ENCODE data around the gene SERINC2.

The SERINC2 gene

GRCh38 chr1:31483012-31483946, 70.3 kb downstream of the SERINC2 start:
- peak overlapping the region in 10 of 21 experiments; percentile 0 to 67 (median 29) for H3K27ac ChIP-seq

More at GRCh38 chr1:31483012-31483946, 70.3 kb downstream of the SERINC2 start:
- no peak overlapping the region for H3K4me3 ChIP-seq

Data from skin epidermis (tissue), 12 donors.